WTC11 (cell line): ENCODE results near the gene ZNF579. TPM values are rescaled to one million over a fixed set of nuclear protein-coding genes. Genes with fewer than 3 reads are reported as not detected.
A peak's percentile ranks its signal among the peaks of the same experiment; 100 is the strongest.

Experiments
- ATAC-seq: fragments of 200-7000 bp; cut with Tn5 transposase; 2 replicates; pipeline ENCODE4 v1.10.0; 2021; ENCODE audit warnings: mild to moderate bottlenecking, moderate library complexity
- CTCF ChIA-PET: fragments of 300-600 bp; sonication (Branson Sonifier 250); formaldehyde crosslinking; loops from one replicate; lab custom pipeline; 2021; ENCODE audit warnings: antibody characterized with exemption; lab: Charles Lee
- POLR2A ChIA-PET: fragments of 350-600 bp; sonication (Branson Sonifier 250); formaldehyde crosslinking; loops from one replicate; lab custom pipeline; 2021; ENCODE audit warnings: antibody characterized with exemption; lab: Charles Lee
- DNase-seq: peaks from one replicate; pipeline ENCODE4 v3.0.0; 2021; ENCODE audit warnings: low spot score
- H3K27ac Mint-ChIP-seq: 2 replicates; pipeline ENCODE4 v1.8.0; 2021; ENCODE audit warnings: mixed read lengths
- H3K27me3 Mint-ChIP-seq: 2 replicates; pipeline ENCODE4 v1.8.0; 2021; ENCODE audit warnings: low read depth, mild to moderate bottlenecking, moderate library complexity, mixed read lengths
- H3K36me3 Mint-ChIP-seq: 2 replicates; pipeline ENCODE4 v1.8.0; 2021; ENCODE audit warnings: mixed read lengths
- H3K4me1 Mint-ChIP-seq: 2 replicates; pipeline ENCODE4 v1.8.0; 2022; ENCODE audit warnings: mixed read lengths
- H3K4me3 Mint-ChIP-seq: 2 replicates; pipeline ENCODE4 v1.8.0; 2021; ENCODE audit warnings: mild to moderate bottlenecking, moderate library complexity, mixed read lengths
- H3K9me3 Mint-ChIP-seq: 2 replicates; pipeline ENCODE4 v1.8.0; 2021; ENCODE audit warnings: mixed read lengths
- CTCF ChIP-seq: fragments of 200-600 bp; IDR thresholded peaks from 2 replicates; pipeline ENCODE4 v1.8.0; 2022; ENCODE audit warnings: antibody characterized with exemption
- ELF4 ChIP-seq: sonication (generic); formaldehyde crosslinking; IDR thresholded peaks from 2 replicates; pipeline ENCODE4 v1.8.1; 2022; ENCODE audit warnings: low read depth, mild to moderate bottlenecking, moderate library complexity, missing genetic modification reagents
- EMX1 ChIP-seq: fragments of 250-450 bp; sonication (Bioruptor Pico); IDR thresholded peaks from 2 replicates; pipeline ENCODE4 v1.8.0; 2021; ENCODE audit warnings: mild to moderate bottlenecking
- KAT7 ChIP-seq: sonication (generic); formaldehyde crosslinking; IDR thresholded peaks from 2 replicates; pipeline ENCODE4 v1.8.1; 2023; ENCODE audit warnings: missing genetic modification reagents, mild to moderate bottlenecking, borderline replicate concordance
- NFATC4 ChIP-seq: fragments of 250-450 bp; sonication (Bioruptor Pico); IDR thresholded peaks from 2 replicates; pipeline ENCODE4 v1.9.0; 2021; ENCODE audit warnings: mild to moderate bottlenecking
- NFE2L1 ChIP-seq: sonication (generic); formaldehyde crosslinking; IDR thresholded peaks from 2 replicates; pipeline ENCODE4 v1.8.1; 2023; ENCODE audit warnings: missing genetic modification reagents
- NR1H2 ChIP-seq: sonication (generic); formaldehyde crosslinking; IDR thresholded peaks from 2 replicates; pipeline ENCODE4 v1.9.0; 2021; ENCODE audit warnings: mild to moderate bottlenecking, moderate library complexity, missing genetic modification reagents
- NR2C2 ChIP-seq: sonication (generic); formaldehyde crosslinking; IDR thresholded peaks from 2 replicates; pipeline ENCODE4 v1.8.0; 2022; ENCODE audit warnings: mild to moderate bottlenecking, missing genetic modification reagents
- OVOL2 ChIP-seq: fragments of 250-450 bp; sonication (Bioruptor Pico); IDR thresholded peaks from 2 replicates; pipeline ENCODE4 v1.9.0; 2021; ENCODE audit warnings: mild to moderate bottlenecking, borderline replicate concordance
- RORB ChIP-seq: fragments of 250-450 bp; sonication (Bioruptor Pico); IDR thresholded peaks from 2 replicates; pipeline ENCODE4 v1.9.0; 2021; ENCODE audit warnings: mild to moderate bottlenecking
- SP1 ChIP-seq: sonication (generic); formaldehyde crosslinking; conservative IDR thresholded peaks from 2 replicates; pipeline ENCODE4 v1.8.1; 2022; ENCODE audit warnings: missing genetic modification reagents
- STAT6 ChIP-seq: sonication (generic); formaldehyde crosslinking; conservative IDR thresholded peaks from 2 replicates; pipeline ENCODE4 v1.8.1; 2023; ENCODE audit warnings: mild to moderate bottlenecking, low read depth, missing genetic modification reagents, moderate library complexity
- ZBTB21 ChIP-seq: sonication (generic); formaldehyde crosslinking; IDR thresholded peaks from 2 replicates; pipeline ENCODE4 v1.8.1; 2023; ENCODE audit warnings: mild to moderate bottlenecking, missing genetic modification reagents, borderline replicate concordance
- ZMAT4 ChIP-seq: fragments of 250-450 bp; sonication (Bioruptor Pico); IDR thresholded peaks from 2 replicates; pipeline ENCODE4 v1.9.0; 2021; ENCODE audit warnings: mild to moderate bottlenecking
- ZNF219 ChIP-seq: sonication (generic); formaldehyde crosslinking; IDR thresholded peaks from 2 replicates; pipeline ENCODE4 v1.8.0; 2023; ENCODE audit warnings: missing genetic modification reagents, mild to moderate bottlenecking, borderline replicate concordance
- ZNF263 ChIP-seq: sonication (generic); formaldehyde crosslinking; IDR thresholded peaks from 2 replicates; pipeline ENCODE4 v1.8.1; 2022; ENCODE audit warnings: low read depth, mild to moderate bottlenecking, moderate library complexity, missing genetic modification reagents
- ZNF317 ChIP-seq: sonication (generic); formaldehyde crosslinking; IDR thresholded peaks from 2 replicates; pipeline ENCODE4 v1.8.1; 2023; ENCODE audit warnings: low read depth, mild to moderate bottlenecking, moderate library complexity, missing genetic modification reagents, borderline replicate concordance
- ZNF423 ChIP-seq: fragments of 250-450 bp; sonication (Bioruptor Pico); IDR thresholded peaks from 2 replicates; pipeline ENCODE4 v2.1.2; 2022; ENCODE audit warnings: mild to moderate bottlenecking, moderate library complexity
- ZNF532 ChIP-seq: fragments of 250-450 bp; sonication (Bioruptor Pico); IDR thresholded peaks from 2 replicates; pipeline ENCODE4 v1.9.0; 2021; ENCODE audit warnings: mild to moderate bottlenecking, borderline replicate concordance
- total RNA-seq: library from RNA; stranded (reverse); gene quantifications from 3 replicates; pipeline ENCODE4 v1.2.3, GENCODE V29; 2021
- TF ChIP-seq, protein P1 (sequence below): sonication (generic); formaldehyde crosslinking; IDR thresholded peaks from 2 replicates; pipeline ENCODE4 v1.8.1; 2023; ENCODE audit warnings: mild to moderate bottlenecking, missing genetic modification reagents
- TF ChIP-seq, protein P2 (sequence below): fragments of 250-450 bp; sonication (Bioruptor Pico); IDR thresholded peaks from 2 replicates; pipeline ENCODE4 v1.9.0; 2021; ENCODE audit warnings: moderate library complexity, mild to moderate bottlenecking, inconsistent platforms, borderline replicate concordance
- TF ChIP-seq, protein P3 (sequence below): sonication (generic); formaldehyde crosslinking; IDR thresholded peaks from 2 replicates; pipeline ENCODE4 v1.8.1; 2023; ENCODE audit warnings: mild to moderate bottlenecking, missing genetic modification reagents

Gene ZNF579
- total RNA-seq, 1 experiment from 2014 or later, result 30.0 TPM

- H3K4me1 Mint-ChIP-seq, result peaks cover 12% of the 10 kb centered on the region
- peak; percentile 3; the same call in 1 of the 2 replicates for ATAC-seq
- H3K36me3 Mint-ChIP-seq, result peaks cover 10% of the 10 kb centered on the region
- ChIA-PET POLR2A (interaction anchor here (1.1 to 1.2 kb wide), 3 partner anchors 18 to 43 kb away, joined by 3 to 7 read pairs (median 3); partner anchors contain the start of genes FIZ1 and ZNF784), CTCF (interaction anchor here (0.5 to 2.0 kb wide), 5 partner anchors 18 to 435 kb away, joined by 5 to 20 read pairs (median 5); partner anchors contain the start of genes FIZ1 and ZNF865)
- H3K27me3 Mint-ChIP-seq, result peaks cover 20% of the 10 kb centered on the region
- H3K9me3 Mint-ChIP-seq, result no peaks in the 10 kb centered on the region
- H3K4me3 Mint-ChIP-seq, result peak overlapping the region; percentile 86
- peak; percentile 66 for DNase-seq
- peak overlapping the region; percentile 90; the same call in 1 of the 2 replicates for H3K27ac Mint-ChIP-seq
- TF ChIP-seq ZBTB21 (CRISPR knock-in tag) (no peak), CTCF (no peak), NR2C2 (CRISPR knock-in tag) (no peak), SP1 (CRISPR knock-in tag) (no peak), RORB (CRISPR knock-in tag) (no peak), EMX1 (CRISPR knock-in tag) (no peak), ZMAT4 (no peak), ZNF423 (CRISPR knock-in tag) (no peak), NR1H2 (CRISPR knock-in tag) (no peak), NFATC4 (CRISPR knock-in tag) (no peak), ELF4 (CRISPR knock-in tag) (no peak), OVOL2 (CRISPR knock-in tag) (no peak), ZNF219 (CRISPR knock-in tag) (0 out of 2 replicates have a peak, but pooled peaks have one; percentile 61), STAT6 (CRISPR knock-in tag) (no peak), KAT7 (CRISPR knock-in tag) (peak; percentile 47; the same call in 1 of the 2 replicates), NFE2L1 (CRISPR knock-in tag) (peak; percentile 37; the same call in 1 of the 2 replicates), ZNF532 (CRISPR knock-in tag) (no peak), ZNF263 (CRISPR knock-in tag) (no peak), ZNF317 (no peak)
- TF ChIP-seq, protein P1, sequence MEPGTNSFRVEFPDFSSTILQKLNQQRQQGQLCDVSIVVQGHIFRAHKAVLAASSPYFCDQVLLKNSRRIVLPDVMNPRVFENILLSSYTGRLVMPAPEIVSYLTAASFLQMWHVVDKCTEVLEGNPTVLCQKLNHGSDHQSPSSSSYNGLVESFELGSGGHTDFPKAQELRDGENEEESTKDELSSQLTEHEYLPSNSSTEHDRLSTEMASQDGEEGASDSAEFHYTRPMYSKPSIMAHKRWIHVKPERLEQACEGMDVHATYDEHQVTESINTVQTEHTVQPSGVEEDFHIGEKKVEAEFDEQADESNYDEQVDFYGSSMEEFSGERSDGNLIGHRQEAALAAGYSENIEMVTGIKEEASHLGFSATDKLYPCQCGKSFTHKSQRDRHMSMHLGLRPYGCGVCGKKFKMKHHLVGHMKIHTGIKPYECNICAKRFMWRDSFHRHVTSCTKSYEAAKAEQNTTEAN, result no peak
- TF ChIP-seq, protein P2, sequence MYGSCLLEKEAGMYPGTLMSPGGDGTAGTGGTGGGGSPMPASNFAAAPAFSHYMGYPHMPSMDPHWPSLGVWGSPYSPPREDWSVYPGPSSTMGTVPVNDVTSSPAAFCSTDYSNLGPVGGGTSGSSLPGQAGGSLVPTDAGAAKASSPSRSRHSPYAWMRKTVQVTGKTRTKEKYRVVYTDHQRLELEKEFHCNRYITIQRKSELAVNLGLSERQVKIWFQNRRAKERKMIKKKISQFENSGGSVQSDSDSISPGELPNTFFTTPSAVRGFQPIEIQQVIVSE (CRISPR knock-in tag), result no peak
- TF ChIP-seq, protein P3, sequence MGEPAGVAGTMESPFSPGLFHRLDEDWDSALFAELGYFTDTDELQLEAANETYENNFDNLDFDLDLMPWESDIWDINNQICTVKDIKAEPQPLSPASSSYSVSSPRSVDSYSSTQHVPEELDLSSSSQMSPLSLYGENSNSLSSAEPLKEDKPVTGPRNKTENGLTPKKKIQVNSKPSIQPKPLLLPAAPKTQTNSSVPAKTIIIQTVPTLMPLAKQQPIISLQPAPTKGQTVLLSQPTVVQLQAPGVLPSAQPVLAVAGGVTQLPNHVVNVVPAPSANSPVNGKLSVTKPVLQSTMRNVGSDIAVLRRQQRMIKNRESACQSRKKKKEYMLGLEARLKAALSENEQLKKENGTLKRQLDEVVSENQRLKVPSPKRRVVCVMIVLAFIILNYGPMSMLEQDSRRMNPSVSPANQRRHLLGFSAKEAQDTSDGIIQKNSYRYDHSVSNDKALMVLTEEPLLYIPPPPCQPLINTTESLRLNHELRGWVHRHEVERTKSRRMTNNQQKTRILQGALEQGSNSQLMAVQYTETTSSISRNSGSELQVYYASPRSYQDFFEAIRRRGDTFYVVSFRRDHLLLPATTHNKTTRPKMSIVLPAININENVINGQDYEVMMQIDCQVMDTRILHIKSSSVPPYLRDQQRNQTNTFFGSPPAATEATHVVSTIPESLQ, result no peak
Observed at GRCh38 chr19:55581145-55581822, 636 bp upstream of the ZNF579 start.
